Measurements from ENCODE around the gene NFIA.
A peak's percentile ranks its signal among the peaks of the same experiment; 100 is the strongest.
"Not testable (repeated sequence)": the region's sequence is repeated elsewhere in the genome, so short reads cannot be mapped to it uniquely, and the experiment has no call there.

NFIA gene

DNA sequence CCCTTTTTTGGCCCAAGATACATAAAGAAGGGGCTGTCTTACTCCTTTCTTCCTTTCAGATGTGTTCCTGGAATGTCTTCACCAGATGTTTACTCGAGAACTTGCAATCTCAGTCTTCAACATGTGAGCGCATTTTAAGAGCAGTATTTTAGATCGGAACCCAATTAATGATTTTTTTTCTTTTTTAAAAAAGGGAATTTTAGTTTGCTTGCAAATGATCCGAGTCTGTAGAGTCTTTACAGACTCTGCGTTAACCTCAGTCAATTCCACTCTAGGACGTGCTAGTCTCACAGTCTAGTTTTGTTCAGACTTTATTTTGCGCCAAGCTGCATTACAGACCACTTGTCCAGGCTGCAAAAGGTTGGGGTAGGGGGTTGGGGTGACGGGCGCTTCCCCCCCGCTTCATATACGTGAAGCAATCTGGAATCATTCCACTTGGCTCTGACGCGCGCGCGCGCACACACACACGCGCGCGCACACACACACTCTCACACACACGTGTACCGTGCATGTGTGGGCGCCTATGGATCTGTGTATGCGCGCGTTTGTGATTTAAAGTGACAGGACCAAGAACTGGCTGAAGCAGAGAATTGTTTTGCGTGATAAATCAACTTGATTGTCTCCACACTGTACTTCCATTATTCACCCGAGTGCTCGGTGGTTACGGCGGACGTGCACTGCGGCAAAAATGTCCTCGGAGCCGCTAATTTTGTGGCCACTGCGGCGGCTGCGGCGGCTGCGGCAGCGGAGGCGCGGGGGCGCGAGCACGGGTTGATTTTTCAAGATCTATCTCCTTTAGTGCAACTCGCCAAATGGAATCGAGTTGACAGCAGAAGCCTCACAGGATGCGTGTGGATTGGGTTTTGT lies 25.6 kb upstream of the NFIA start:
- H3K18ac ChIP-seq (ENCODE audit: low read length), result no peak overlapping the region
- no peaks in the 10 kb centered on the region for H3K79me1 ChIP-seq (ENCODE audit: low read depth, low read length)
- peaks cover 25 to 71% (median 60%) of the 10 kb centered on the region in 3 experiments for H3K27me3 ChIP-seq (ENCODE audit: control insufficient read depth in 3 of 3, insufficient read depth in 3 of 3, low read depth in 1 of 3, low read length in 3 of 3)
- WGBS, 2 donors (ENCODE audit: extremely low coverage in 2 of 2, insufficient read length in 2 of 2, insufficient replicate concordance in 1 of 2), result no CpG with 5 or more reads among the region's 50 CpGs
- H3K4me1 ChIP-seq (ENCODE audit: control insufficient read depth in 2 of 2, insufficient read depth in 1 of 2, low read depth in 1 of 2, low read length in 2 of 2), result peaks cover 0 to 1% of the 10 kb centered on the region in 2 donors
- H4K8ac ChIP-seq (ENCODE audit: low read depth, low read length), result no peak overlapping the region
- no peak overlapping the region for H4K91ac ChIP-seq (ENCODE audit: low read depth, low read length, poor library complexity)
- peak overlapping the region; percentile 85 for H3K4me2 ChIP-seq (ENCODE audit: insufficient read depth, low read length, poor library complexity, severe bottlenecking)
- no peak overlapping the region for H3K14ac ChIP-seq (ENCODE audit: low read length)
- no peak overlapping the region for H2BK15ac ChIP-seq (ENCODE audit: low read length)
- no peak overlapping the region for H2BK12ac ChIP-seq (ENCODE audit: low read length)
- no peak overlapping the region for H3K9ac ChIP-seq (ENCODE audit: low read depth, low read length, poor library complexity)
- no peak overlapping the region for H2AK5ac ChIP-seq (ENCODE audit: low read depth, low read length)
- H3K23ac ChIP-seq (ENCODE audit: low read depth, low read length, poor library complexity), result peak overlapping the region; percentile 60
- no peaks in the 10 kb centered on the region for H3K36me3 ChIP-seq (replicated peaks in 1 of 2; ENCODE audit: control insufficient read depth in 2 of 2, insufficient read depth in 2 of 2, low read length in 2 of 2)
- H3K4ac ChIP-seq (ENCODE audit: low read length), result no peak overlapping the region
- DNase-seq (ENCODE audit: low spot score), result no peak
- no peak overlapping the region for H2BK120ac ChIP-seq (ENCODE audit: low read depth, low read length)
- H3K9me3 ChIP-seq (replicated peaks in 1 of 2; ENCODE audit: control insufficient read depth in 2 of 2, insufficient read depth in 1 of 2, low read depth in 1 of 2, low read length in 2 of 2), result no peaks in the 10 kb centered on the region
- H2AFZ ChIP-seq (ENCODE audit: low read length), result peak overlapping the region; percentile 70
- H3K27ac ChIP-seq (replicated peaks; ENCODE audit: low read length), result no peak overlapping the region
- H2BK5ac ChIP-seq (ENCODE audit: low read length), result no peak overlapping the region
- peak overlapping the region; percentile 29 to 78 for H3K4me3 ChIP-seq (ENCODE audit: low read length in 2 of 2)

DNA sequence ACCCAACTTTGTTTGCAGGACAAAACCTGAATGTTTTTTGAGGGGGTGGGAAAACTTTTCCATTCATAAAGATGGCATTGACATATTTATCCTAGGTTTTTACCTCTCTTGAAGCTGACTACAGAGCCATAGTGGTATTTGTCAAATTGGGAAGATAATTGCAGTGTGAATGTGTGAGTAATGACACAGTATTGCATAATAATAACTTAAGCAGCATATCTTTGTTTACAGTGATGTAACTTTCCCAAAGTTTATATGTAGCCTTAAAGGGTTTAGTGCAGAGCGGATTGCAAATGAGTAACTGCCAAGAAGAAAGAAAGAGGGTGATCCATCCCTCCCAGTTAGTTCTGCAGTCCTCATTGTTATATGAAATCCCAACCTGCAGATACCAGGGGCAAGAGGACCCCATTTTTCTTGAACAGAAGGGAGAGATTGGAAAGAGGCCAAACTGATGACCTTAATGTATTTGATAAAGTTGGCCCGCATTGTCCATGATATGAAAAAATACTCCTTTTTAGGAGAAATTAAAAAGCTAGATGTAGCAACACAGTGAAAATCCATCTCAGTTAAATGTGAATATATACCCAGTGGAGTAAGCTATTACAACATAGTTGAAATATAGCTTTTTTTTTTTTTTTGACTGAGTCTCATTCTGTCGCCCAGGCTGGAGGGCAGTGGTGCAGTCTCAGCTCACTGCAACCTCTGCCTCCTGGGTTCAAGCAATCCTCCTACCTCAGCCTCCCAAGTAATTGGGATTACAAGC lies 23.7 kb upstream of the NFIA start:
- no CpG with 5 or more reads among the region's 3 CpGs for WGBS, 2 donors (ENCODE audit: extremely low coverage in 2 of 2, insufficient read length in 2 of 2, insufficient replicate concordance in 1 of 2)
- no peak overlapping the region for H3K4me2 ChIP-seq (ENCODE audit: insufficient read depth, low read length, poor library complexity, severe bottlenecking)
- H3K9me3 ChIP-seq (replicated peaks in 1 of 2; ENCODE audit: control insufficient read depth in 2 of 2, insufficient read depth in 1 of 2, low read depth in 1 of 2, low read length in 2 of 2), result no peaks in the 10 kb centered on the region
- H3K27ac ChIP-seq (replicated peaks; ENCODE audit: low read length), result no peak overlapping the region
- no peak overlapping the region for H2AK5ac ChIP-seq (ENCODE audit: low read depth, low read length)
- no peaks in the 10 kb centered on the region for H3K79me1 ChIP-seq (ENCODE audit: low read depth, low read length)
- H2AFZ ChIP-seq (ENCODE audit: low read length), result no peak overlapping the region
- no peak overlapping the region for H2BK5ac ChIP-seq (ENCODE audit: low read length)
- peaks cover 0 to 1% of the 10 kb centered on the region in 2 donors for H3K4me1 ChIP-seq (ENCODE audit: control insufficient read depth in 2 of 2, insufficient read depth in 1 of 2, low read depth in 1 of 2, low read length in 2 of 2)
- H3K27me3 ChIP-seq (ENCODE audit: control insufficient read depth in 3 of 3, insufficient read depth in 3 of 3, low read depth in 1 of 3, low read length in 3 of 3), result peaks cover 17 to 53% (median 41%) of the 10 kb centered on the region in 3 experiments
- H4K91ac ChIP-seq (ENCODE audit: low read depth, low read length, poor library complexity), result no peak overlapping the region
- no peak overlapping the region for H2BK120ac ChIP-seq (ENCODE audit: low read depth, low read length)
- no peaks in the 10 kb centered on the region for H3K36me3 ChIP-seq (replicated peaks in 1 of 2; ENCODE audit: control insufficient read depth in 2 of 2, insufficient read depth in 2 of 2, low read length in 2 of 2)
- no peak overlapping the region for H3K18ac ChIP-seq (ENCODE audit: low read length)
- no peak overlapping the region for H2BK12ac ChIP-seq (ENCODE audit: low read length)
- no peak overlapping the region for H3K14ac ChIP-seq (ENCODE audit: low read length)
- no peak overlapping the region for H3K4ac ChIP-seq (ENCODE audit: low read length)
- DNase-seq (ENCODE audit: low spot score), result no peak
- H4K8ac ChIP-seq (ENCODE audit: low read depth, low read length), result no peak overlapping the region
- no peak overlapping the region for H3K4me3 ChIP-seq (ENCODE audit: low read length in 2 of 2)
- H2BK15ac ChIP-seq (ENCODE audit: low read length), result no peak overlapping the region
- no peak overlapping the region for H3K23ac ChIP-seq (ENCODE audit: low read depth, low read length, poor library complexity)
- no peak overlapping the region for H3K9ac ChIP-seq (ENCODE audit: low read depth, low read length, poor library complexity)

DNA sequence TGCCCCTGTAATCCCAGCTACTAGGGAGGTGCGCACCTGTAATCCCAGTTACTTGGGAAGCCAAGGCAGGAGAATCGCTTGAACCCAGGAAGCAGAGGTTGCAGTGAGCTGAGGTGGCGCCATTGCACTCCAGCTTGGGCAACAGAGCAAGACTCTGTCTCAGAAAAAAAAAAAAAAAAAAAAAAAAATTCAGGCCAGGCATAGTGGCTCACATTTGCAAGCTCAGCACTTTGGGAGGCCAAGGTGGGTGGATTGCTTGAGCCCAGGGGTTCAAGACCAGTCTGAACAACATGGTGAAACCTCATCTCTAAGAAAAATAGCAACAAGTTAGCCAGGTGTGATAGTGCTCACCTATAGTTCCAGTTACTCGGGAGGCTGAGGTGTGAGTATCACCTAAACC lies 20.8 kb upstream of the NFIA start:
- not testable (repeated sequence) for DNase-seq (ENCODE audit: low spot score); H3K4me2 ChIP-seq (ENCODE audit: insufficient read depth, low read length, poor library complexity, severe bottlenecking); H2BK12ac ChIP-seq (ENCODE audit: low read length); H2AFZ ChIP-seq (ENCODE audit: low read length); H3K36me3 ChIP-seq (replicated peaks in 1 of 2; ENCODE audit: control insufficient read depth in 2 of 2, insufficient read depth in 2 of 2, low read length in 2 of 2); H2BK5ac ChIP-seq (ENCODE audit: low read length); H3K9me3 ChIP-seq (replicated peaks in 1 of 2; ENCODE audit: control insufficient read depth in 2 of 2, insufficient read depth in 1 of 2, low read depth in 1 of 2, low read length in 2 of 2); H2BK120ac ChIP-seq (ENCODE audit: low read depth, low read length); H3K4me3 ChIP-seq (ENCODE audit: low read length in 2 of 2); H2AK5ac ChIP-seq (ENCODE audit: low read depth, low read length); H3K27ac ChIP-seq (replicated peaks; ENCODE audit: low read length); H3K18ac ChIP-seq (ENCODE audit: low read length); H3K14ac ChIP-seq (ENCODE audit: low read length); H3K9ac ChIP-seq (ENCODE audit: low read depth, low read length, poor library complexity); H3K23ac ChIP-seq (ENCODE audit: low read depth, low read length, poor library complexity); H3K4ac ChIP-seq (ENCODE audit: low read length); H2BK15ac ChIP-seq (ENCODE audit: low read length); H4K91ac ChIP-seq (ENCODE audit: low read depth, low read length, poor library complexity); H3K4me1 ChIP-seq (ENCODE audit: control insufficient read depth in 2 of 2, insufficient read depth in 1 of 2, low read depth in 1 of 2, low read length in 2 of 2); H3K79me1 ChIP-seq (ENCODE audit: low read depth, low read length); H4K8ac ChIP-seq (ENCODE audit: low read depth, low read length)
- H3K27me3 ChIP-seq (ENCODE audit: control insufficient read depth in 3 of 3, insufficient read depth in 3 of 3, low read depth in 1 of 3, low read length in 3 of 3), result peaks cover 6 to 24% (median 13%) of the 10 kb centered on the region in 3 experiments
- WGBS, 2 donors (ENCODE audit: extremely low coverage in 2 of 2, insufficient read length in 2 of 2, insufficient replicate concordance in 1 of 2), result no CpG with 5 or more reads among the region's 4 CpGs

DNA sequence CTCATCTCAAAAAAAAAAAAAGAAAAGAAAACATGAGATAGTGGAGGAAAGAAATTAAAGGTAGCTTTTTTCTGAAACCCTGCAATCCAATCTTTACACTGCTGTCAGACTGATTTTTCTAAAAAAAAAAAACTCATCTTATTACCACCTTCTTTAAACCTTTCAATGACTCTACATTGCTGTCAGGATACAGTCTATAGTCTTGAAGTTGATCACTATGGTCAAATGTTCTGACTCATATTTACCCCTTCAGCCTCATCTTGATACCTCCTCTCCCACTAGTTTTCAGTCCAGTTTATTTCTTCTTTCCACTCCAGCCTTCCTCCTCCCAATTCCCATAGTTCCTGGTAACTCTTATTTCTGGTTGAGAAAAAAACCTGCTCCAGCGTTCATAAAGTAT lies 17.7 kb upstream of the NFIA start:
- Histone ChIP-seq H4K91ac (ENCODE audit: low read depth, low read length, poor library complexity) (no peak overlapping the region), H3K36me3 (replicated peaks in 1 of 2; ENCODE audit: control insufficient read depth in 2 of 2, insufficient read depth in 2 of 2, low read length in 2 of 2) (no peaks in the 10 kb centered on the region), H2BK120ac (ENCODE audit: low read depth, low read length) (no peak overlapping the region), H2BK15ac (ENCODE audit: low read length) (no peak overlapping the region), H4K8ac (ENCODE audit: low read depth, low read length) (no peak overlapping the region), H2BK5ac (ENCODE audit: low read length) (no peak overlapping the region), H3K27ac (replicated peaks; ENCODE audit: low read length) (no peak overlapping the region), H3K14ac (ENCODE audit: low read length) (no peak overlapping the region), H2BK12ac (ENCODE audit: low read length) (no peak overlapping the region), H3K18ac (ENCODE audit: low read length) (no peak overlapping the region), H3K4ac (ENCODE audit: low read length) (no peak overlapping the region), H2AFZ (ENCODE audit: low read length) (no peak overlapping the region), H3K79me1 (ENCODE audit: low read depth, low read length) (no peaks in the 10 kb centered on the region), H3K27me3 (ENCODE audit: control insufficient read depth in 3 of 3, insufficient read depth in 3 of 3, low read depth in 1 of 3, low read length in 3 of 3) (no peaks in the 10 kb centered on the region), H3K4me3 (ENCODE audit: low read length in 2 of 2) (no peak overlapping the region), H3K23ac (ENCODE audit: low read depth, low read length, poor library complexity) (no peak overlapping the region), H2AK5ac (ENCODE audit: low read depth, low read length) (no peak overlapping the region), H3K9ac (ENCODE audit: low read depth, low read length, poor library complexity) (no peak overlapping the region), H3K9me3 (replicated peaks in 1 of 2; ENCODE audit: control insufficient read depth in 2 of 2, insufficient read depth in 1 of 2, low read depth in 1 of 2, low read length in 2 of 2) (no peaks in the 10 kb centered on the region), H3K4me1 (ENCODE audit: control insufficient read depth in 2 of 2, insufficient read depth in 1 of 2, low read depth in 1 of 2, low read length in 2 of 2) (no peaks in the 10 kb centered on the region), H3K4me2 (ENCODE audit: insufficient read depth, low read length, poor library complexity, severe bottlenecking) (no peak overlapping the region)
- no peak for DNase-seq (ENCODE audit: low spot score)
- no CpG with 5 or more reads among the region's 1 CpG for WGBS, 2 donors (ENCODE audit: extremely low coverage in 2 of 2, insufficient read length in 2 of 2, insufficient replicate concordance in 1 of 2)
